ENCODE measurements around the gene CAMK1D. TPM values are rescaled to one million over a fixed set of nuclear protein-coding genes. Genes with fewer than 3 reads are reported as not detected.

Gene CAMK1D
- total and polyA plus RNA-seq, 9 donors = 1.8 to 11.7 (median 5.5) TPM

DNA sequence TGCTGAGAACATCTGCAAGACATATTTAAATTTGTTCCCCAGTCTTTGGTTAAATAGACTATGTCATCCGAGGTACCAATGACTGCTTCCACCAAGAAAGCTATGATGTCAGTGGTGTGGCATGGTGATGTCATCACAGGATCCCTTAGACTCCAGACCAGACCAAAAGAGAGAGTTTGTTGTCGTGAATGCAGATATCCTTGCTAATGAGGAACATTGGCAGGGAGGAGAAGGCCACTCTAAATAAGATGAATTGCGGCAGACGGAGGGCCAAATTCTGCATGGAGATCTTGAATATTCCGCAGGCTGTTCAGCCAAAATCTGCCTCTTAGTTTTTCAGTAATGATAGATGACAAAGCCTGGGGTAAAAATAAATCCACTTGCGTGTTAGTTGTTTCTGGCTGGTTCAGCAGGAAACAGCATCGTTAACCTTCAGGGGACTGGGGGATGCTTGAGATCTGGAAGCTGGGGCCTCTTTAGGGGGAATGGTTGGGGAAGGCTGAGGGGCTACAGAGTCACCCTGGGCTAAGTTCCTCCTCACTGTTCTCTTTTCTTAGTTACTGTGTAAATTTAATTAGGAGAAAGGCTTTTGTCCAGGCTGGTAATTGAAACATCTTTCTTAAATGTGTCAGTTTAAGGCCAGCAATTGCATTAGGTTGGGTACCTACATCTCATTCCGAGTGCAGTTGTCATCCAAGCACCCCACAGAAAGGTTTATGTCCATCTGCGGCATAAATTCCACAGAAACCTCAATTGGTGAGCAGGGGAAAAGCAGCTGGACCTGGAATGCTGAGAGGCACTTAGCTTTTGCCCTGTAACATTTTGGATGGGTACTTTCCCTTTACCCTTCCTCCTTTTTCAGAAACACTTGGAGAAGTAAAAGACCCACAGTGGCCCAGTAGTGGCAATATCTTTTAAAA lies 11.6 kb upstream of the CAMK1D start:
- no peaks in the 10 kb centered on the region for H3K9me3 ChIP-seq
- intact Hi-C loops (cut with DNase I) = no loop called here
- H3K36me3 ChIP-seq = no peaks in the 10 kb centered on the region
- peaks cover 2% of the 10 kb centered on the region for H3K4me1 ChIP-seq (ENCODE audit: insufficient read depth)
- no peak overlapping the region for H3K27ac ChIP-seq
- TF ChIP-seq, protein P1, sequence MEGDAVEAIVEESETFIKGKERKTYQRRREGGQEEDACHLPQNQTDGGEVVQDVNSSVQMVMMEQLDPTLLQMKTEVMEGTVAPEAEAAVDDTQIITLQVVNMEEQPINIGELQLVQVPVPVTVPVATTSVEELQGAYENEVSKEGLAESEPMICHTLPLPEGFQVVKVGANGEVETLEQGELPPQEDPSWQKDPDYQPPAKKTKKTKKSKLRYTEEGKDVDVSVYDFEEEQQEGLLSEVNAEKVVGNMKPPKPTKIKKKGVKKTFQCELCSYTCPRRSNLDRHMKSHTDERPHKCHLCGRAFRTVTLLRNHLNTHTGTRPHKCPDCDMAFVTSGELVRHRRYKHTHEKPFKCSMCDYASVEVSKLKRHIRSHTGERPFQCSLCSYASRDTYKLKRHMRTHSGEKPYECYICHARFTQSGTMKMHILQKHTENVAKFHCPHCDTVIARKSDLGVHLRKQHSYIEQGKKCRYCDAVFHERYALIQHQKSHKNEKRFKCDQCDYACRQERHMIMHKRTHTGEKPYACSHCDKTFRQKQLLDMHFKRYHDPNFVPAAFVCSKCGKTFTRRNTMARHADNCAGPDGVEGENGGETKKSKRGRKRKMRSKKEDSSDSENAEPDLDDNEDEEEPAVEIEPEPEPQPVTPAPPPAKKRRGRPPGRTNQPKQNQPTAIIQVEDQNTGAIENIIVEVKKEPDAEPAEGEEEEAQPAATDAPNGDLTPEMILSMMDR (IDR thresholded peaks at IDR 0.05) = no peak
- no peak for TF ChIP-seq EP300 (IDR thresholded peaks at IDR 0.05)
- TF ChIP-seq POLR2A (IDR thresholded peaks at IDR 0.05) = no peak
- 48 to 58% (median 57%) methylated on average over 9 of the region's 9 CpGs for whole genome bisulfite sequencing, 3 donors
- DNase-seq = no peak
- no peaks in the 10 kb centered on the region for H3K27me3 ChIP-seq
- H3K4me3 ChIP-seq = no peak overlapping the region

DNA sequence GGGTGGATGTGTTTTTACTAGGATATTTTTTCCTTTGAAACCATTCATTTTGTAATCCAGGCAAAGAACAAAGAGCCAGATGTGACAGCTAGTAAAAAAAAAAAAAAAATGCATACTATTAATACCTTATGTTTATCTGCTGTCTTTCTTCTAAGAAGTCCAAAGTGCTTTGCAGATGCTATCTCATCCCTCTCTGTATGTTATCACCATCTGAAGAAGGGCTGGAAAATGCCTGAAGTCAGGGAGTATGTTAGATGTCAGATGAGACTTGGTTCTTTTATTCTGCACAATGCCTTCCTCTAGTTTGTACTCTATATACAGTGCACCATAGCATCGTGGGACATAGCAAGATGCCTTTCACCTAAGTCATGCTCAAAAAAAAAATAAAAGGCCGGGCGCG lies 10.4 kb upstream of the CAMK1D start:
- H3K4me1 ChIP-seq (ENCODE audit: insufficient read depth) = no peaks in the 10 kb centered on the region
- H3K4me3 ChIP-seq = no peak overlapping the region
- no peak for DNase-seq
- H3K36me3 ChIP-seq = no peaks in the 10 kb centered on the region
- no peaks in the 10 kb centered on the region for H3K9me3 ChIP-seq
- WGBS, 3 donors = 89 to 91% (median 90%) methylated on average over 4 of the region's 4 CpGs
- no peaks in the 10 kb centered on the region for H3K27me3 ChIP-seq
- no peak overlapping the region for H3K27ac ChIP-seq
- TF ChIP-seq, protein P1 (IDR thresholded peaks at IDR 0.05) = no peak
- TF ChIP-seq POLR2A (IDR thresholded peaks at IDR 0.05) = no peak
- TF ChIP-seq EP300 (IDR thresholded peaks at IDR 0.05) = no peak
- intact Hi-C loops (cut with DNase I) = no loop called here

DNA sequence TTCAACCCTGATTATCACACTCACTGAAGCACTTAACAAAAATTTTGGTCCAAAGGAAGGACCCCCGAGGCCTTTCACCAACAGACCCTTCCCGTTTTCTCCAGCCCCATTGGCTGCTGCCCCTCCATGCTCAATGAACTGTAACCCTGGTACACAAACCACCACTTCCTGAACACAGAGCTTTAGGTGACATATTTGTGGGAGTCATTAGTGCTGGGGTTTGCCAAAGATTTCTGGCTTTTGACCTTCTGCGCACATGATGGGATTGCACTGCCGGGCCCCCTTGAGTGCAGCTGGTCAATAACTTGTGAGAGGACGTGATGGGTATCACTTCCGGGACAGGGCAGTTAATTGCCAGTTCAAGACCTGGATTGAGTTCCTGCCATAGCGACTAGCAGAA lies 9.0 kb upstream of the CAMK1D start:
- H3K4me1 ChIP-seq (ENCODE audit: insufficient read depth) = no peaks in the 10 kb centered on the region
- H3K4me3 ChIP-seq = no peak overlapping the region
- H3K36me3 ChIP-seq = no peaks in the 10 kb centered on the region
- no peaks in the 10 kb centered on the region for H3K27me3 ChIP-seq
- WGBS, 3 donors = 78 to 96% (median 93%) methylated on average over 7 of the region's 7 CpGs
- no peak for DNase-seq
- H3K9me3 ChIP-seq = no peaks in the 10 kb centered on the region
- H3K27ac ChIP-seq = no peak overlapping the region
- intact Hi-C loops (cut with DNase I) = no loop called here
- TF ChIP-seq, protein P1 (IDR thresholded peaks at IDR 0.05) = no peak
- no peak for TF ChIP-seq EP300 (IDR thresholded peaks at IDR 0.05)
- TF ChIP-seq POLR2A (IDR thresholded peaks at IDR 0.05) = no peak

DNA sequence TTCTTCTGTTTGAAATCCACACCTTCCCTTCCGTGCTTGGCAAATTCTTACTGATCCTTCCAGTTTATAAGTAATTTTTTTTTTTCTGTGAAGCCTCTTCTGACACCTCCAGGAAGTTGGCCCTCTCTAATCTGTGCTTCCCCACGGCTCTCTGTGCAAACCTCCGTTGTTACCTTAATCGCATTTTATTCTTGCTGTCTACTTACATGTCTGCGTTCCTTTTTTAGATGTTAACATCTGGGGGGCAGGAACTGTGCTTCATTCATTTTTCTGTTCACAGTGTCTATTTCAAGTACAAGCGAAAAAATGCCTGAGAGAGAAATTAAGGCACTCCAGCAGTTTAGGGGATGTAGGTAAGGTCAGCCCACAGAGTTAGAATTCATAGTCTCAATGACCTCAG lies 8.4 kb upstream of the CAMK1D start:
- intact Hi-C loops (cut with DNase I) = no loop called here
- Histone ChIP-seq H3K4me3 (no peak overlapping the region), H3K27ac (no peak overlapping the region), H3K4me1 (ENCODE audit: insufficient read depth) (no peaks in the 10 kb centered on the region), H3K36me3 (no peaks in the 10 kb centered on the region), H3K27me3 (no peaks in the 10 kb centered on the region), H3K9me3 (no peaks in the 10 kb centered on the region)
- WGBS, 3 donors = 76 to 82% (median 80%) methylated on average over 6 of the region's 6 CpGs
- DNase-seq = no peak
- TF ChIP-seq EP300 (IDR thresholded peaks at IDR 0.05) (no peak), POLR2A (IDR thresholded peaks at IDR 0.05) (no peak)
- TF ChIP-seq, protein P1 (IDR thresholded peaks at IDR 0.05) = no peak
